ENCODE results near the gene AJAP1.

DNA sequence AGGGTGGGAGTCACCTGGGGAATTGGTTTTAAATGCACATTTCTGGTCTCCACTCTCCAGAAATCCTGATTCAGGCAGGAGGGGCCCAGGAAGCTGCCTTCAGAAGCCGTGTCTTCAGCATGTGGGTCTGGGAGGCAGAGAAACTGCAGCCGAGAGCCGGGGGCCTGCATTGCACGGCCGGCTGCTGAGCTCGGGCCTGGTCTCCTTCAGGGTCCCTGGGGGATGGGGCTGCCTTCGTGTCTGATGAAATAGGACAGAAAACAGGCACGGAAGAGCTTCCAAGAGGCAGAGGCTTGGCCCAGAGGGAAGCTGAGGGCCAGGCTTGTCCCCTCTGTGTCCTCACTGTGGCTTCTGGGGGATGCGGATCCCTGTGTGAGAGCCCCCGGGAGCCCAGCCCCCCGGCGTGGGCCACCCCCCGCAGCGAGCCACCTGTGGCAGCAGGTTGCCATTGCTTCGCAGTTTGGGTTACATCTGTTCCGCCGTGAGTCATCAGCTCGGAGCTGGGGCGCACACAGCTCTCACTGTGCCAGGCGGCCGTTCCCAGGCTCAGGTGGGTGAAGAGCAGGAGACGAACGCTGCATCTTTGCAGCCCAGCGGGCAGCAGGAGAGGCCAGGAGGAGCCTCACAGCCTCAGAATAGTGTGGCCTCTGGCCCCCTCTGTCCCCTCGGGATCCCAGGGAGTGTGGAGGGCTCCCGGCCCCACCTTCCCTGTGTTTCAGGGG lies 72.4 kb downstream of the AJAP1 start:
- TF ChIP-seq EP300 (IDR thresholded peaks at IDR 0.05; ENCODE audit: borderline replicate concordance) = no peak
- no peak for TF ChIP-seq EGR1 (IDR thresholded peaks at IDR 0.05)
- TF ChIP-seq FOXM1 (IDR thresholded peaks at IDR 0.05; ENCODE audit: borderline replicate concordance, low read depth) = no peak
- TF ChIP-seq RAD21 (IDR thresholded peaks at IDR 0.05; ENCODE audit: low read depth) = no peak

Data from Ishikawa (cell line).